Uterus (tissue), 4 donors: ENCODE results near the gene DDIT4. TPM values are rescaled to one million over a fixed set of nuclear protein-coding genes. Genes with fewer than 3 reads are reported as not detected.

Experiments
- total RNA-seq, 4 donors: library from RNA; depleted of rRNA in 3 of 4; stranded (reverse); fragments of >200 nt in 3 of 4; gene quantifications; one replicate each; pipeline versions ENCODE4 v1.1.0 to v1.2.4, GENCODE V29; 2014 to 2023
- donor health status: DM: yes; HTN: yes; CAD: no.

DDIT4 gene
- total RNA-seq, 4 donors from 2014 or later: 118 to 210 (median 145) TPM

Other genes starting within 250 kb of the DDIT4 start
- 10 to 100 TPM in 1 of 4 donors, 1 to 10 TPM in 3; 1.8 to 18.7 (median 4.5) TPM for gene SPOCK2, start 185.4 kb upstream of the DDIT4 start, total RNA-seq
- 100 to 1,000 TPM in 2 of 4 donors, 10 to 100 TPM in 2; 83.8 to 144 (median 101) TPM for gene ANAPC16, start 57.9 kb upstream of the DDIT4 start, total RNA-seq
- 100 to 1,000 TPM in 1 of 4 donors, 10 to 100 TPM in 3; 17.9 to 156 (median 38.4) TPM for gene ASCC1, start 57.6 kb upstream of the DDIT4 start, total RNA-seq
- 10 to 100 TPM; 18.4 to 34.8 (median 22.7) TPM for gene DNAJB12, start 81.0 kb downstream of the DDIT4 start, total RNA-seq